SK-N-SH treated with all-trans-retinoic acid at 6 μM for 48 hours (cell line): ENCODE results near the gene GXYLT2.

Experiments used
- CSDC2 ChIP-seq: fragments of 250-450 bp; sonication (Bioruptor Pico); IDR thresholded peaks from 2 replicates; pipeline ENCODE4 v1.5.0; 2020; ENCODE audit warnings: mild to moderate bottlenecking, moderate library complexity
- OSR1 ChIP-seq: fragments of 250-450 bp; sonication (Bioruptor Pico); IDR thresholded peaks from 2 replicates; pipeline ENCODE4 v1.8.0; 2022; ENCODE audit warnings: moderate library complexity, mild to moderate bottlenecking, inconsistent platforms
- ZFP30 ChIP-seq: fragments of 450-650 bp; formaldehyde crosslinking; IDR thresholded peaks from 2 replicates; pipeline ENCODE4 v1.5.0; 2022; ENCODE audit warnings: mild to moderate bottlenecking, moderate library complexity

GRCh38 chr3:73021301-73021835 is 133.5 kb downstream of the GXYLT2 start:
- TF ChIP-seq CSDC2 (CRISPR knock-in tag) = no peak
- no peak for TF ChIP-seq OSR1 (CRISPR knock-in tag)
- TF ChIP-seq ZFP30 = no peak
